Measurements from ENCODE around the gene FLT1. TPM values are rescaled to one million over a fixed set of nuclear protein-coding genes. Genes with fewer than 3 reads are reported as not detected.

The FLT1 gene
- total and polyA plus RNA-seq, 9 donors: 5.8 to 31.4 (median 9.9) TPM

- Histone ChIP-seq H3K4me1 (ENCODE audit: insufficient read depth) (no peaks in the 10 kb centered on the region), H3K27ac (no peak overlapping the region), H3K4me3 (no peak overlapping the region), H3K27me3 (no peaks in the 10 kb centered on the region), H3K9me3 (no peaks in the 10 kb centered on the region), H3K36me3 (no peaks in the 10 kb centered on the region)
- no peak for DNase-seq
- WGBS, 3 donors: 42 to 48% (median 46%) methylated on average over 8 of the region's 8 CpGs
- intact Hi-C loops (cut with DNase I): no loop called here
- TF ChIP-seq POLR2A (IDR thresholded peaks at IDR 0.05) (no peak), EP300 (IDR thresholded peaks at IDR 0.05) (no peak), CTCF (IDR thresholded peaks at IDR 0.05) (no peak)
These were observed 44.8 kb downstream of the FLT1 start for GRCh38 chr13:28449826-28450773.

DNA sequence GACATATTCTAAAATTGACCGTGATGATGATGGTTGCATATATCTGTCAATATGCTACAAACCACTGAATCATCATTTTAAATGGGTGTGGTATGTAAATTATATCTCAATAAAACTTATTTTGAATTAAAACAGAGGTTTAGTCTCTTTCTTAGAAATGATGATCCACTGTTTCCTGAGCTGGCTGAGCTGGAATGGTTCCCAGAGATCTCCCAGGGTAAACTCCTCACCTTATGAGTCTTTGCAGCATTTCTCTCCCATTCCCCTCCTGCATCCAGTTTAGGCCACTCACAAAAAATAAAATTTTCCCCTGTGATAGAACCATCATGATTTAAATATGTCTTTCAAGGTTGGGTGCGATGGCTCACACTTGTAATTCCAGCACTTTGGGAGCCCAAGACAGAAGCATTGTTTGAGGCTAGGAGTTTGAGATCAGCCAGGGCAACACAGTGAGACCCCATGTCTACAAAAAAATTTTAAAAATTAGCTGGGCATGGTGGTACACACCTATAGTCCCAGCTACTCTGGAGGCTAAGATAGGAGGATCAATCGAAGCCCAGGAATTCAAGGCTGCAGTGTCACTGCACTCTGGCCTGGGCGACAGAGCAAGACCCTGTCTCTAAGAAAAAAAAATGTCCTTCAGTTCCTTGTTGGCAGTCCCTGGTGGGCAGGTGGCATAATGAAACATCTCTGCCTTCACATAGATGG is 46.1 kb downstream of the FLT1 start:
- Histone ChIP-seq H3K4me3 (no peak overlapping the region), H3K4me1 (ENCODE audit: insufficient read depth) (no peaks in the 10 kb centered on the region), H3K9me3 (no peaks in the 10 kb centered on the region), H3K27ac (no peak overlapping the region), H3K36me3 (no peaks in the 10 kb centered on the region), H3K27me3 (no peaks in the 10 kb centered on the region)
- TF ChIP-seq POLR2A (IDR thresholded peaks at IDR 0.05) (no peak), EP300 (IDR thresholded peaks at IDR 0.05) (no peak), CTCF (IDR thresholded peaks at IDR 0.05) (no peak)
- intact Hi-C loops (cut with DNase I): no loop called here
- 91 to 94% (median 93%) methylated on average over 4 of the region's 4 CpGs for WGBS, 3 donors
- DNase-seq: no peak

DNA sequence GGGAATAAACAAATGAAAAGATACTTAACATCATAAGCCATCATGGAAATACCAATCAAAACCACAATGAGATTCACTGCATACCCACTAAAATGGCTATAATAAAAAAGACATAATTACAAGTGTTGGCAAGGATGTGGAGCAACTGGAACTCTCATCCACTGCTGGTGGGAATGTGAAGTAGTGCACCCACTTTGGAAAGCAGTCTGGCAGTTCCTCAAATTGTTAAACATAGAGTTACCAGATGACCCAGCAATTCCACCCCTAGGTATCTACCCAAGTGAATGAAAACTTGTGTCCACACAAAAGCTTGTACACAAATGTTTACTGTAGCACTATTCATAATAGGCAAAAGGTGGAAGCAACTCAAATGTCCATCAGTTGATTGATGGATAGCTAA is 46.9 kb downstream of the FLT1 start:
- H3K36me3 ChIP-seq: no peaks in the 10 kb centered on the region
- no peak overlapping the region for H3K27ac ChIP-seq
- H3K4me1 ChIP-seq (ENCODE audit: insufficient read depth): no peaks in the 10 kb centered on the region
- DNase-seq: no peak
- no peak overlapping the region for H3K4me3 ChIP-seq
- H3K27me3 ChIP-seq: no peaks in the 10 kb centered on the region
- TF ChIP-seq EP300 (IDR thresholded peaks at IDR 0.05) (no peak), POLR2A (IDR thresholded peaks at IDR 0.05) (no peak), CTCF (IDR thresholded peaks at IDR 0.05) (no peak)
- intact Hi-C loops (cut with DNase I): no loop called here
- H3K9me3 ChIP-seq: no peaks in the 10 kb centered on the region

DNA sequence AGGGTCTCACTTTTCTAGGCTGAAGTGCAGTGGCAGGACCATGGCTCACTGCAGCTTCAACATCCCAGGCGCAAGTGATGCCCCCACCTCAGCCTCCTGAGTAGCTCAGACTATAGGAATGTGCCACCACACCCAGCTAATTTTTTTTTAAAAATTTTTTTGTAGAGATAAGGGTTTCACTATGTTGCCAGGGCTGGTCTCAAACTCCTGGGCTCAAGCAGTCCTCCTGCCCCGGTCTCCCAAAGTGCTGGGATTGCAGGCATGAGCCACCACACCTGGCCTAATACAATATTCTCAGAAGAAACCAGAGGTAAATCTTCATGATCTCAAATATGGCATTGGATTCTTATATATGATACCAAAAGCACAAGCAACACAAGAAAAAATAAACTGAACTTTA is 47.7 kb downstream of the FLT1 start:
- H3K4me1 ChIP-seq (ENCODE audit: insufficient read depth): no peaks in the 10 kb centered on the region
- no peak overlapping the region for H3K4me3 ChIP-seq
- H3K9me3 ChIP-seq: no peaks in the 10 kb centered on the region
- no peak for DNase-seq
- 90 to 94% (median 93%) methylated on average over 2 of the region's 2 CpGs for WGBS, 3 donors
- no peak overlapping the region for H3K27ac ChIP-seq
- H3K36me3 ChIP-seq: no peaks in the 10 kb centered on the region
- no peaks in the 10 kb centered on the region for H3K27me3 ChIP-seq
- no peak for TF ChIP-seq POLR2A (IDR thresholded peaks at IDR 0.05)
- no peak for TF ChIP-seq EP300 (IDR thresholded peaks at IDR 0.05)
- TF ChIP-seq CTCF (IDR thresholded peaks at IDR 0.05): no peak
- intact Hi-C loops (cut with DNase I): no loop called here
